ENCODE measurements around the gene PPL. TPM values are rescaled to one million over a fixed set of nuclear protein-coding genes. Genes with fewer than 3 reads are reported as not detected.
"Not testable (repeated sequence)": the region's sequence is repeated elsewhere in the genome, so short reads cannot be mapped to it uniquely, and the experiment has no call there.

Gene PPL
- total RNA-seq, 4 donors from 2014 or later, result 28.7 to 84.2 (median 53.0) TPM

GRCh38 chr16:4931381-4931780 is 5.6 kb downstream of the PPL start:
- peaks cover 0 to 9% (median 2%) of the 10 kb centered on the region in 4 donors for H3K4me1 ChIP-seq
- TF ChIP-seq POLR2A (IDR thresholded peaks at IDR 0.05) (no peak), CTCF (IDR thresholded peaks at IDR 0.05) (no peak)
- DNase-seq, result no peak
- H3K27ac ChIP-seq, result no peak overlapping the region
- no peak overlapping the region for H3K4me3 ChIP-seq
- no peaks in the 10 kb centered on the region for H3K27me3 ChIP-seq
- peaks cover 0 to 12% (median 4%) of the 10 kb centered on the region in 4 donors for H3K9me3 ChIP-seq
- H3K36me3 ChIP-seq, result no peaks in the 10 kb centered on the region

GRCh38 chr16:4929619-4930018 is 7.3 kb downstream of the PPL start:
- H3K9me3 ChIP-seq, result peaks cover 0 to 12% (median 6%) of the 10 kb centered on the region in 4 donors
- not testable (repeated sequence) for H3K36me3 ChIP-seq, H3K4me1 ChIP-seq, H3K27ac ChIP-seq, DNase-seq, H3K27me3 ChIP-seq, H3K4me3 ChIP-seq

- Histone ChIP-seq H3K4me1 (peaks cover 0 to 5% (median 0%) of the 10 kb centered on the region in 4 donors), H3K27me3 (no peaks in the 10 kb centered on the region), H3K36me3 (no peaks in the 10 kb centered on the region), H3K27ac (no peak overlapping the region), H3K9me3 (peaks cover 0 to 12% (median 6%) of the 10 kb centered on the region in 4 donors), H3K4me3 (no peak overlapping the region)
- no peak for TF ChIP-seq CTCF (IDR thresholded peaks at IDR 0.05)
- TF ChIP-seq POLR2A (IDR thresholded peaks at IDR 0.05), result no peak
- no peak for DNase-seq
Observed at GRCh38 chr16:4928227-4928626, 8.7 kb downstream of the PPL start.

GRCh38 chr16:4927661-4928060 is 9.3 kb downstream of the PPL start:
- Histone ChIP-seq H3K4me3 (no peak overlapping the region), H3K27ac (no peak overlapping the region), H3K4me1 (peaks cover 0 to 5% (median 0%) of the 10 kb centered on the region in 4 donors), H3K27me3 (no peaks in the 10 kb centered on the region), H3K36me3 (no peaks in the 10 kb centered on the region), H3K9me3 (peaks cover 0 to 12% (median 6%) of the 10 kb centered on the region in 4 donors)
- TF ChIP-seq POLR2A (IDR thresholded peaks at IDR 0.05) (no peak), CTCF (IDR thresholded peaks at IDR 0.05) (no peak)
- no peak for DNase-seq

- H3K36me3 ChIP-seq, result no peaks in the 10 kb centered on the region
- DNase-seq, result no peak
- H3K27ac ChIP-seq, result no peak overlapping the region
- no peak for TF ChIP-seq POLR2A (IDR thresholded peaks at IDR 0.05)
- no peak for TF ChIP-seq CTCF (IDR thresholded peaks at IDR 0.05)
- H3K27me3 ChIP-seq, result no peaks in the 10 kb centered on the region
- H3K4me3 ChIP-seq, result no peak overlapping the region
- peaks cover 0 to 12% (median 6%) of the 10 kb centered on the region in 4 donors for H3K9me3 ChIP-seq
- H3K4me1 ChIP-seq, result peaks cover 0 to 5% (median 0%) of the 10 kb centered on the region in 4 donors
Observed at GRCh38 chr16:4926928-4927327, 10.0 kb downstream of the PPL start.

- H3K27ac ChIP-seq, result no peak overlapping the region
- H3K4me3 ChIP-seq, result no peak overlapping the region
- peaks cover 0 to 12% (median 6%) of the 10 kb centered on the region in 4 donors for H3K9me3 ChIP-seq
- no peaks in the 10 kb centered on the region for H3K36me3 ChIP-seq
- no peak for DNase-seq
- H3K27me3 ChIP-seq, result no peaks in the 10 kb centered on the region
- peaks cover 0 to 5% (median 0%) of the 10 kb centered on the region in 4 donors for H3K4me1 ChIP-seq
- no peak for TF ChIP-seq POLR2A (IDR thresholded peaks at IDR 0.05)
- TF ChIP-seq CTCF (IDR thresholded peaks at IDR 0.05), result no peak
Observed at GRCh38 chr16:4925791-4926190, 11.2 kb downstream of the PPL start.

Measured in Peyer's patch (tissue), 4 donors.